Measurements from ENCODE around the gene GSAP.

GRCh38 chr7:77450613-77451012 is 34.5 kb upstream of the GSAP start:
- no peak for TF ChIP-seq POLR2A (IDR thresholded peaks at IDR 0.05; ENCODE audit: low read length)
- TF ChIP-seq GATA1 (IDR thresholded peaks at IDR 0.05; ENCODE audit: low read depth, low read length): no peak
